Testis (tissue), 3 donors: Measurements from ENCODE around the gene TNP2. TPM values are rescaled to one million over a fixed set of nuclear protein-coding genes. Genes with fewer than 3 reads are reported as not detected.

Source experiments
- DNase-seq: peaks from one replicate; pipeline ENCODE4 v3.0.0-alpha.2; 2019
- H3K27ac ChIP-seq, 2 donors: fragments of 200-600 bp; sonication (generic); one replicate each; pipeline ENCODE4 v1.5.1; 2019
- H3K27me3 ChIP-seq: fragments of 200-600 bp; sonication (generic); one replicate; pipeline ENCODE4 v1.5.1; 2019
- H3K36me3 ChIP-seq: fragments of 200-600 bp; sonication (generic); one replicate; pipeline ENCODE4 v1.5.1; 2017; ENCODE audit warnings: low read depth; ENCODE audit errors: missing control alignments
- H3K4me1 ChIP-seq: fragments of 200-600 bp; sonication (generic); one replicate; pipeline ENCODE4 v1.5.1; 2019
- H3K4me3 ChIP-seq, 2 donors: fragments of 200-600 bp; sonication (generic); one replicate each; pipeline ENCODE4 v1.5.1; 2017 to 2019
- H3K9me3 ChIP-seq: fragments of 200-600 bp; sonication (generic); one replicate; pipeline ENCODE4 v1.5.1; 2017
- CTCF ChIP-seq, 3 experiments: fragments of 450-650 bp in 2 of 3; fragments of 200-600 bp in 1 of 3; sonication (generic) in 1 of 3; IDR thresholded peaks; one replicate each; pipeline ENCODE4 v1.5.1; 2016 to 2019; ENCODE audit warnings: antibody characterized with exemption in 3 of 3, mild to moderate bottlenecking in 2 of 3, moderate library complexity in 1 of 3
- POLR2A ChIP-seq: fragments of 450-650 bp; IDR thresholded peaks from one replicate; pipeline ENCODE4 v1.6.1; 2017; ENCODE audit warnings: antibody characterized with exemption, mild to moderate bottlenecking, moderate library complexity
- WGBS, 2 donors: methylation state at CpG; one replicate each; pipeline ENCODE4 v1.1.5; 2018; 5-methylcytosine and 5-hydroxymethylcytosine counted together
- intact Hi-C: fragments of 100-400 bp; cut with DNase I; formaldehyde crosslinking; loops from one replicate; pipeline ENCODE4 v1.15.1; 2023; ENCODE audit warnings: low total_unique reads
- polyA plus RNA-seq: library from polyadenylated mRNA; stranded (reverse); fragments of 350-450 nt; fragmentation: Illumina TruSeq; extraction: RNeasy Lipid Tissue Mini Kit (QIAGEN cat#74804); gene quantifications from one replicate; pipeline ENCODE4 v1.2.3, GENCODE V29; 2014; ENCODE audit warnings: low read depth, low replicate concordance; ENCODE audit not compliant: insufficient read depth
- total RNA-seq, 2 donors: library from RNA; depleted of rRNA; stranded (reverse); fragments of >200 nt; gene quantifications; one replicate each; pipeline ENCODE4 v1.2.3, GENCODE V29; 2016

Gene TNP2
- total and polyA plus RNA-seq, 3 donors from 2014 or later = 10.2 to 38.4 (median 29.8) TPM

GRCh38 chr16:11250091-11250785 is 18.9 kb downstream of the TNP2 start:
- TF ChIP-seq POLR2A (no peak), CTCF (IDR thresholded peaks at IDR 0.05) (no peak)
- no peak overlapping the region for H3K27ac ChIP-seq
- intact Hi-C loops = no loop called here
- peaks cover 2% of the 10 kb centered on the region for H3K4me1 ChIP-seq
- peak overlapping the region; percentile 48 to 56 for H3K4me3 ChIP-seq
- no peaks in the 10 kb centered on the region for H3K9me3 ChIP-seq
- H3K36me3 ChIP-seq = no peaks in the 10 kb centered on the region
- 48 to 63% methylated on average over 11 to 16 of the region's 16 CpGs for WGBS, 2 donors
- H3K27me3 ChIP-seq = no peaks in the 10 kb centered on the region
- no peak for DNase-seq

- intact Hi-C loops = no loop called here
- no peaks in the 10 kb centered on the region for H3K9me3 ChIP-seq
- TF ChIP-seq POLR2A (no peak), CTCF (IDR thresholded peaks at IDR 0.05) (no peak)
Measured at GRCh38 chr16:11249233-11250061, 19.7 kb downstream of the TNP2 start.

GRCh38 chr16:11248133-11248532 is 21.0 kb downstream of the TNP2 start:
- Histone ChIP-seq H3K27ac (no peak overlapping the region), H3K4me3 (no peak overlapping the region), H3K27me3 (no peaks in the 10 kb centered on the region), H3K9me3 (no peaks in the 10 kb centered on the region), H3K4me1 (no peaks in the 10 kb centered on the region), H3K36me3 (no peaks in the 10 kb centered on the region)
- WGBS, 2 donors = 88 to 89% methylated on average over 8 of the region's 8 CpGs
- no peak for TF ChIP-seq CTCF (IDR thresholded peaks at IDR 0.05)
- TF ChIP-seq POLR2A = no peak
- intact Hi-C loops = no loop called here
- DNase-seq = no peak

More at GRCh38 chr16:11249233-11250061, 19.7 kb downstream of the TNP2 start:
- 35 to 73% methylated on average over 11 to 63 of the region's 63 CpGs for WGBS, 2 donors
- H3K4me3 ChIP-seq = peak overlapping the region; percentile 48 to 56
- H3K4me1 ChIP-seq = no peaks in the 10 kb centered on the region
- no peaks in the 10 kb centered on the region for H3K36me3 ChIP-seq
- peak; percentile 83 for DNase-seq
- H3K27me3 ChIP-seq = no peaks in the 10 kb centered on the region
- no peak overlapping the region for H3K27ac ChIP-seq

- Histone ChIP-seq H3K4me1 (no peaks in the 10 kb centered on the region), H3K9me3 (no peaks in the 10 kb centered on the region), H3K27ac (no peak overlapping the region), H3K36me3 (no peaks in the 10 kb centered on the region), H3K4me3 (no peak overlapping the region), H3K27me3 (no peaks in the 10 kb centered on the region)
- no peak for TF ChIP-seq POLR2A
- DNase-seq = no peak
- intact Hi-C loops = no loop called here
Measured at GRCh38 chr16:11245988-11246387, 23.1 kb downstream of the TNP2 start.

GRCh38 chr16:11245222-11245737 is 23.8 kb downstream of the TNP2 start:
- Histone ChIP-seq H3K36me3 (no peaks in the 10 kb centered on the region), H3K27me3 (no peaks in the 10 kb centered on the region), H3K4me3 (no peak overlapping the region), H3K4me1 (no peaks in the 10 kb centered on the region), H3K9me3 (no peaks in the 10 kb centered on the region), H3K27ac (no peak overlapping the region)
- no peak for DNase-seq
- no peak for TF ChIP-seq CTCF (IDR thresholded peaks at IDR 0.05)
- TF ChIP-seq POLR2A = no peak
- intact Hi-C loops = no loop called here
- WGBS, 2 donors = 85 to 87% methylated on average over 5 of the region's 5 CpGs
